NCI-H1930 (cell line): ENCODE measurements around the gene ABHD17A.

ENCODE experiments used
- DNase-seq, 2 experiments: peaks; one replicate each; lab custom pipeline; 2025; lab: John Stamatoyannopoulos, UW

The ABHD17A gene

GRCh38 chr19:1864480-1865171, 20.7 kb downstream of the ABHD17A start:
- peak; percentile 31 to 62 for DNase-seq

- peak; percentile 87 to 96 for DNase-seq
Observed at GRCh38 chr19:1863638-1864479, 21.4 kb downstream of the ABHD17A start.

- no peak for DNase-seq
Observed at GRCh38 chr19:1863328-1863637, 22.0 kb downstream of the ABHD17A start, which contains the start of gene KLF16. TSS of gene KLF16 (minus strand) at chr19:1863579. CDS start at chr19:1863497, 82 bp downstream.

- peak in 1 of 2 experiments; percentile 19 for DNase-seq
Observed at GRCh38 chr19:1862424-1863327, 22.6 kb downstream of the ABHD17A start.

GRCh38 chr19:1862068-1862423, 23.2 kb downstream of the ABHD17A start:
- no peak for DNase-seq

- no peak for DNase-seq
Observed at GRCh38 chr19:1861599-1862031, 23.7 kb downstream of the ABHD17A start.

GRCh38 chr19:1860821-1861598, 24.3 kb downstream of the ABHD17A start:
- no peak for DNase-seq

GRCh38 chr19:1860042-1860775, 25.1 kb downstream of the ABHD17A start:
- DNase-seq, result no peak

GRCh38 chr19:1859331-1859781, 25.9 kb downstream of the ABHD17A start:
- DNase-seq, result no peak

GRCh38 chr19:1858412-1859081, 26.7 kb downstream of the ABHD17A start:
- DNase-seq, result no peak

- DNase-seq, result no peak
Observed at GRCh38 chr19:1857648-1858326, 27.5 kb downstream of the ABHD17A start.

- no peak for DNase-seq
Observed at GRCh38 chr19:1856698-1857603, 28.3 kb downstream of the ABHD17A start.

- DNase-seq, result no peak
Observed at GRCh38 chr19:1856345-1856697, 29.0 kb downstream of the ABHD17A start.

GRCh38 chr19:1855828-1856255, 29.5 kb downstream of the ABHD17A start:
- no peak for DNase-seq

GRCh38 chr19:1855040-1855827, 30.1 kb downstream of the ABHD17A start:
- DNase-seq, result no peak

- DNase-seq, result no peak
Observed at GRCh38 chr19:1854542-1855039, 30.7 kb downstream of the ABHD17A start.

- DNase-seq, result no peak
Observed at GRCh38 chr19:1854039-1854541, 31.2 kb downstream of the ABHD17A start.
